ENCODE measurements around the gene PPFIBP1. TPM values are rescaled to one million over a fixed set of nuclear protein-coding genes. Genes with fewer than 3 reads are reported as not detected.

PPFIBP1 gene
- total and polyA plus RNA-seq, 2 of the 4 experiments (the other 2 are of a cell fraction), result 30.4 to 72.2 TPM

DNA sequence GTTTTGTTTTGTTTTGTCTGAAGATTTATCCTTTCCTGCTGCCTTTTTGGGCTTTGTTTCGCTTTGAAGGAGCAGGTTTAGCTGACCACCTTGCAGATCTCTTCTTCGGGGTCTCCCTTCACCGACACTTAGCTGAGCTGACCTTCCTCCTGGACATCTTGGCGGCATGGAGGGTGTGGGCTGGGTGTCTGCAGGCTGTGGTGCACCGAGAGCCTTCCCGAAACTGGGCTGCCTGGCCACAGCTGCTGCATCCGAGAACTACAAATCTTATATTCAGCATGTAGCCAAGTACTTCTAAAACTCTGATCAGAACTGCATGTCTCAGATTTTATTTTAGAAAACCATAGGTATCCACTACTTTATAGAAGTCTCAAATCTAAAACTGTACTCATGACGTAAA lies 84.9 kb downstream of the PPFIBP1 start:
- Histone ChIP-seq H3K56ac (ENCODE audit: extremely low read depth, insufficient read depth, low read length) (no peak overlapping the region), H3K27ac (ENCODE audit: insufficient read depth, low read length) (0 out of 2 replicates have a peak overlapping the region, but pooled peaks have one; percentile 20), H3K79me1 (ENCODE audit: low read depth in 1 of 2, low read length in 2 of 2) (peaks cover 32 to 80% of the 10 kb centered on the region in 2 experiments), H4K91ac (ENCODE audit: insufficient read depth, low read depth, low read length) (no peak overlapping the region; the same call in 1 of the 2 replicates), H3K9me3 (ENCODE audit: control insufficient read depth, insufficient read depth, low read length) (no peaks in the 10 kb centered on the region), H2AK9ac (replicated peaks; ENCODE audit: low read depth, low read length, poor library complexity) (no peak overlapping the region), H2AFZ (replicated peaks; ENCODE audit: low read length, poor library complexity) (no peak overlapping the region), H3K27me3 (ENCODE audit: control insufficient read depth, insufficient read depth, low read length) (no peaks in the 10 kb centered on the region), H3K9me1 (ENCODE audit: insufficient read depth, low read length) (peaks cover 3% of the 10 kb centered on the region), H3K4ac (ENCODE audit: low read depth, low read length) (no peak overlapping the region), H2BK120ac (ENCODE audit: low read depth, low read length) (no peak overlapping the region; the same call in 1 of the 2 replicates), H3K4me1 (ENCODE audit: control insufficient read depth, insufficient read depth, low read length) (peaks cover 6% of the 10 kb centered on the region), H2BK5ac (ENCODE audit: low read depth, low read length, poor library complexity, severe bottlenecking) (no peak overlapping the region), H4K8ac (ENCODE audit: low read depth in 2 of 2, low read length in 2 of 2) (no peak overlapping the region), H2AK5ac (ENCODE audit: low read depth, low read length) (0 out of 2 replicates have a peak overlapping the region, but pooled peaks have one; percentile 36), H3K18ac (ENCODE audit: low read depth, low read length) (no peak overlapping the region), H3K36me3 (ENCODE audit: control insufficient read depth, insufficient read depth, low read length) (no peaks in the 10 kb centered on the region), H3K4me3 (ENCODE audit: insufficient read depth, low read depth, low read length) (no peak overlapping the region), H3K23ac (ENCODE audit: low read depth, low read length) (no peak overlapping the region), H3K14ac (replicated peaks; ENCODE audit: low read depth, low read length) (0 out of 2 replicates have a peak overlapping the region, but pooled peaks have one; percentile 7), H3K9ac (ENCODE audit: low read depth, low read length) (no peak overlapping the region), H2BK20ac (ENCODE audit: low read depth, low read length) (no peak overlapping the region), H4K5ac (ENCODE audit: low read depth, low read length) (no peak overlapping the region), H4K20me1 (ENCODE audit: insufficient read depth, low read length) (no peaks in the 10 kb centered on the region), H3K4me2 (ENCODE audit: low read depth, low read length) (peak overlapping the region; percentile 10; the same call in 1 of the 2 replicates), H2BK15ac (ENCODE audit: low read depth, low read length) (no peak overlapping the region)
- ChIA-PET POLR2A (ENCODE audit: unreplicated experiment) (no interaction called here), CTCF (no interaction called here)
- DNase-seq, result no peak
- no peak for ATAC-seq (ENCODE audit: low read depth)
- whole genome bisulfite sequencing, 2 experiments (ENCODE audit: extremely low coverage in 2 of 2, insufficient read length in 1 of 2), result no CpG with 5 or more reads among the region's 8 CpGs
- intact Hi-C loops (cut with micrococcal nuclease) (no loop called here), dilution Hi-C loops (cut with HindIII; ENCODE audit: low sequenced_read_pairs, unreplicated experiment) (no loop called here), in situ Hi-C loops (cut with MboI; ENCODE audit: low sequenced_read_pairs) (no loop called here)
- no TSS peak for BruUV-seq (replicated peaks)
- TF ChIP-seq RAD21 (IDR thresholded peaks at IDR 0.05; ENCODE audit: low read length), result no peak
- TF ChIP-seq, protein P1, sequence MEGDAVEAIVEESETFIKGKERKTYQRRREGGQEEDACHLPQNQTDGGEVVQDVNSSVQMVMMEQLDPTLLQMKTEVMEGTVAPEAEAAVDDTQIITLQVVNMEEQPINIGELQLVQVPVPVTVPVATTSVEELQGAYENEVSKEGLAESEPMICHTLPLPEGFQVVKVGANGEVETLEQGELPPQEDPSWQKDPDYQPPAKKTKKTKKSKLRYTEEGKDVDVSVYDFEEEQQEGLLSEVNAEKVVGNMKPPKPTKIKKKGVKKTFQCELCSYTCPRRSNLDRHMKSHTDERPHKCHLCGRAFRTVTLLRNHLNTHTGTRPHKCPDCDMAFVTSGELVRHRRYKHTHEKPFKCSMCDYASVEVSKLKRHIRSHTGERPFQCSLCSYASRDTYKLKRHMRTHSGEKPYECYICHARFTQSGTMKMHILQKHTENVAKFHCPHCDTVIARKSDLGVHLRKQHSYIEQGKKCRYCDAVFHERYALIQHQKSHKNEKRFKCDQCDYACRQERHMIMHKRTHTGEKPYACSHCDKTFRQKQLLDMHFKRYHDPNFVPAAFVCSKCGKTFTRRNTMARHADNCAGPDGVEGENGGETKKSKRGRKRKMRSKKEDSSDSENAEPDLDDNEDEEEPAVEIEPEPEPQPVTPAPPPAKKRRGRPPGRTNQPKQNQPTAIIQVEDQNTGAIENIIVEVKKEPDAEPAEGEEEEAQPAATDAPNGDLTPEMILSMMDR (conservative IDR thresholded peaks at IDR 0.05; ENCODE audit: low read depth, low read length), result no peak

Measured in IMR-90 (cell line).